Muscle of leg (tissue), 11 donors: ENCODE measurements around the gene NAA25. TPM values are rescaled to one million over a fixed set of nuclear protein-coding genes. Genes with fewer than 3 reads are reported as not detected.
"Not testable (repeated sequence)": the region's sequence is repeated elsewhere in the genome, so short reads cannot be mapped to it uniquely, and the experiment has no call there.

Experiments used
- DNase-seq: peaks from one replicate; pipeline ENCODE4 v3.0.0; 2013
- H3K27ac ChIP-seq: one replicate; pipeline ENCODE4 v1.5.1; 2013; ENCODE audit warnings: mild to moderate bottlenecking, low read length, control low read depth
- H3K27me3 ChIP-seq: one replicate; pipeline ENCODE4 v1.6.1; 2013; ENCODE audit warnings: low read length; ENCODE audit not compliant: control insufficient read depth, insufficient read depth
- H3K36me3 ChIP-seq: one replicate; pipeline ENCODE4 v1.6.1; 2013; ENCODE audit warnings: low read length; ENCODE audit not compliant: control insufficient read depth, insufficient read depth
- H3K4me1 ChIP-seq: one replicate; pipeline ENCODE4 v1.6.1; 2013; ENCODE audit warnings: low read length; ENCODE audit not compliant: control insufficient read depth, insufficient read depth
- H3K4me3 ChIP-seq: one replicate; pipeline ENCODE4 v1.5.1; 2013; ENCODE audit warnings: low read length, control low read depth
- H3K9me3 ChIP-seq: replicated peaks from 2 replicates; pipeline ENCODE4 v1.6.1; 2013; ENCODE audit warnings: low read depth, low read length; ENCODE audit not compliant: control insufficient read depth
- WGBS: methylation state at CpG from one replicate; pipeline ENCODE4 v1.1.5; 2013; ENCODE audit warnings: missing lambda C conversion rate; ENCODE audit not compliant: insufficient coverage; 5-methylcytosine and 5-hydroxymethylcytosine counted together
- polyA plus RNA-seq, 8 donors: library from polyadenylated mRNA; unstranded; fragments of 120-200 nt; gene quantifications; one replicate each; pipeline versions ENCODE4 v1.2.1 to v1.2.3, GENCODE V29; 2013; ENCODE audit warnings: inconsistent platforms in 1 of 8, low replicate concordance in 1 of 8; ENCODE audit not compliant: insufficient read length in 8 of 8, insufficient read depth in 1 of 8
- total RNA-seq: library from RNA; stranded (reverse); fragments of 120-200 nt; gene quantifications from one replicate; pipeline ENCODE4 v1.2.4, GENCODE V29; 2013

NAA25 gene
- total and polyA plus RNA-seq, 9 donors = 16.2 to 27.9 (median 18.8) TPM

- Histone ChIP-seq H3K27ac (no peak overlapping the region), H3K36me3 (no peaks in the 10 kb centered on the region), H3K4me1 (no peaks in the 10 kb centered on the region), H3K27me3 (no peaks in the 10 kb centered on the region), H3K9me3 (no peaks in the 10 kb centered on the region), H3K4me3 (no peak overlapping the region)
- 100% methylated on average over 3 of the region's 8 CpGs for WGBS
- DNase-seq = no peak
Observed at GRCh38 chr12:112000820-112001219, 107.8 kb downstream of the NAA25 start.

DNA sequence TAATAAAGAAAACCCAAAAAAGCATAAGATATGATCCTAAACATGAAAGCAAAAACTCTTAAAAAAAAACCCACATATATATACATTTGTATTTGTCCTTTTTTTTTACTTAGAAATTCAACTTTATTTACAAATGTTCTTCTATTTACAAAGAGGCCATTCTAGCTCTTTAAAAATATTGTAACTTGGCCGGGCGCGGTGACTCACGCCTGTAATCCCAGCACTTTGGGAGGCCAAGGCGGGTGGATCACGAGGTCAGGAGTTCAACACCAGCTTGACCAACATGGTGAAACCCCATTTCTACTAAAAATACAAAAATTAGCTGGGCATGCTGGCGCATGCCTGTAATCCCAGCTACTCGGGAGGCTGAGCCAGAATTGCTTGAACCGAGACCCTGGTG, 109.5 kb downstream of the NAA25 start:
- not testable (repeated sequence) for H3K4me1 ChIP-seq, H3K4me3 ChIP-seq, H3K27me3 ChIP-seq, H3K9me3 ChIP-seq, DNase-seq, H3K27ac ChIP-seq, H3K36me3 ChIP-seq
- WGBS = 100% methylated on average over 4 of the region's 9 CpGs

DNA sequence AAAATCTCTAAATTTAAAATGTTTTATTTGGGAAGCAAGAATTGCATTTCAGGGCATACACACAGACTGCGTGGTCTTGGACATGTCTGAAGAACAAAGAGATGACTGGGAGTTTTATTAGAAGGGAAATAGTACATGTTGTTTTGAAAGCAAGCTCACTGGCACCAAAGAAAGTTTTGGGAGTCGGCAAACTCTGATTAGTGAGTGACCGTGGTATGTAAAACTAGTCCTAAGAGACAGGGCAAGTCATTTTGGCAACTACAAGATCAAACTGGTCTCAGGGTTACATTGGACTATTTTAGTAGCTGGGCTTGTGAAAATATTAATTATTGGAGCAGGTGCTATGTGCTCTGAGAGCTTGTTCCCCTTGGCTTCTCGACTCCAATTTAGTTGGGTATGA, 110.6 kb downstream of the NAA25 start:
- 92% methylated on average over 3 of the region's 4 CpGs for WGBS

DNA sequence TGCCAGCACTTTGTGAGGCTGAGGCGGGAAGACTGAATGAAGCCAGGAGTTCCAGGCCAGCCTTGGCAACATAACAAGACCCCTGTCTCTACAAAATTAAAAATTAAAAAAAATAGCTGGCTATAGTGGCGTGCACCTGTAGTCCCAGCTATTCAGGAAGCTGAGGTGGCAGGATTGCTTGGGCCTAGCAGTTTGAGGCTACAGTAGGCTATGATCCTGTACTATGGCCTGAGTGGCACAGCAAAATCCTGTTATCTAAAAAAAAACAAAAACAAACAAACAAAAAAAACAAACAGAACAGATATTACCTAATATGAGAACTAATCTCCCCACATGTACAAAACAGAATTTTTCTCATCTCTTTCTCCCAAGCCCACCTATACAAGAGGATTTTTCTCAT, 111.3 kb downstream of the NAA25 start:
- Histone ChIP-seq H3K4me3 (no peak overlapping the region), H3K36me3 (no peaks in the 10 kb centered on the region), H3K9me3 (no peaks in the 10 kb centered on the region), H3K27me3 (no peaks in the 10 kb centered on the region), H3K27ac (no peak overlapping the region), H3K4me1 (no peaks in the 10 kb centered on the region)
- no CpG with 5 or more reads among the region's 2 CpGs for WGBS
- no peak for DNase-seq

More for the DNA sequence above, 110.6 kb downstream of the NAA25 start:
- Histone ChIP-seq H3K4me3 (no peak overlapping the region), H3K36me3 (no peaks in the 10 kb centered on the region), H3K27me3 (no peaks in the 10 kb centered on the region), H3K9me3 (no peaks in the 10 kb centered on the region), H3K27ac (no peak overlapping the region), H3K4me1 (no peaks in the 10 kb centered on the region)
- no peak for DNase-seq

DNA sequence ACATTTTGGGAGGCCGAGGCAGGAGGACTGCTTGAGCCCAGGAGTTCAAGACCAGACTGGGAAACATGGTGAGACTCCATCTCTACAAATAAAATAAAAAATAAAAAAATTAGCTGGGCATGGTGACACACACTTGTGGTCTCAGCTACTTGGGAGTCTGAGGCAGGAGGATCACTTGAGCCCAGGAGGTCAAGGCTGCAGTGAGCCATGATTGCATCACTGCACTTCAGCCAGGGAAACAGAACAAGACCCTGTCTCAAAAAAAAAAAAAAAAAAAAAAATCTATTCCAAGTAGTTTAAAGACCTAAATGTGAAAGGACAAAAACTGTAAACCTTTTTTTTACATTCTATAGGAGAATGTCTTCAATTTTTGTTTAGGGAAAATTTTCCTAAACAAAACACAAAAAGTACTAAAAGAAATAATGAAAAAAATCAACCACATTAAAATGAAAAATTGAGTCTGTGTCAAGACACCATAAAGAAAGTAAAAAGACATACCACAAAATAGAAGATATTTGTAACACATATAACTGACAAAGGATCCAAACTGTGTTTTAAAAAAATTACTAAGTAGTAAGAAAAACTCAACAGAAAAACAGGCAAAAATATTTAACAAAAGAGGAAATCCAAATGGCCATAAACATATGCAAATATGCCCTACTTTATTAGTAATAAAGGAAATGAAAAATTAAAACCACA, 112.7 kb downstream of the NAA25 start:
- WGBS = no CpG with 5 or more reads among the region's 1 CpG
- H3K27ac ChIP-seq = no peak overlapping the region
- no peaks in the 10 kb centered on the region for H3K36me3 ChIP-seq
- no peaks in the 10 kb centered on the region for H3K27me3 ChIP-seq
- no peaks in the 10 kb centered on the region for H3K4me1 ChIP-seq
- no peak overlapping the region for H3K4me3 ChIP-seq
- no peak for DNase-seq
- no peaks in the 10 kb centered on the region for H3K9me3 ChIP-seq

GRCh38 chr12:111994211-111995111, 114.1 kb downstream of the NAA25 start:
- H3K27me3 ChIP-seq, H3K4me1 ChIP-seq, H3K9me3 ChIP-seq, H3K27ac ChIP-seq, H3K4me3 ChIP-seq, H3K36me3 ChIP-seq: not testable (repeated sequence)
- peak; percentile 46 for DNase-seq
- 69% methylated on average over 2 of the region's 17 CpGs for WGBS

GRCh38 chr12:111993292-111994150, 115.1 kb downstream of the NAA25 start:
- DNase-seq = no peak
- no peaks in the 10 kb centered on the region for H3K4me1 ChIP-seq
- H3K27me3 ChIP-seq = no peaks in the 10 kb centered on the region
- H3K4me3 ChIP-seq = no peak overlapping the region
- 100% methylated on average over 1 of the region's 2 CpGs for WGBS
- no peak overlapping the region for H3K27ac ChIP-seq
- no peaks in the 10 kb centered on the region for H3K36me3 ChIP-seq
- H3K9me3 ChIP-seq = no peaks in the 10 kb centered on the region

DNA sequence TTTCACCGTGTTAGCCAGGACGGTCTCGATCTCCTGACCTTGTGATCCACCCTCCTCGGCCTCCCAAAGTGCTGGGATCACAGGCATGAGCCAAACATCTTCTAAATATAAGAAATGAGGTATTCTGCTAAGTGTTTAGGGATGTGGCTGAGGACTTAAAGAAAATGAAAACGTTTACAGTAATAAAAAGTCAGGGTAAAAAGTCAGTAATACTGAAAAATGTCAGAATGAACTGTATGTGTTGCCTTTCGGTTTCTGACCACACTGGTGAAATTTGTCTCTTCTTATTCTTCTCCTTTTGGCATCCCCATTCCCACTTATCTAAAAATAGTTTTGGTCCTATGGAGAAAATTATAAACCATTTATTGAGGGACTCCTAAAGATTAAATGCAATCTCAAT, 116.1 kb downstream of the NAA25 start:
- DNase-seq = no peak
- H3K4me3 ChIP-seq = no peak overlapping the region
- 0% methylated on average over 1 of the region's 6 CpGs for WGBS
- no peaks in the 10 kb centered on the region for H3K27me3 ChIP-seq
- H3K27ac ChIP-seq = no peak overlapping the region
- no peaks in the 10 kb centered on the region for H3K36me3 ChIP-seq
- H3K9me3 ChIP-seq = no peaks in the 10 kb centered on the region
- H3K4me1 ChIP-seq = no peaks in the 10 kb centered on the region

DNA sequence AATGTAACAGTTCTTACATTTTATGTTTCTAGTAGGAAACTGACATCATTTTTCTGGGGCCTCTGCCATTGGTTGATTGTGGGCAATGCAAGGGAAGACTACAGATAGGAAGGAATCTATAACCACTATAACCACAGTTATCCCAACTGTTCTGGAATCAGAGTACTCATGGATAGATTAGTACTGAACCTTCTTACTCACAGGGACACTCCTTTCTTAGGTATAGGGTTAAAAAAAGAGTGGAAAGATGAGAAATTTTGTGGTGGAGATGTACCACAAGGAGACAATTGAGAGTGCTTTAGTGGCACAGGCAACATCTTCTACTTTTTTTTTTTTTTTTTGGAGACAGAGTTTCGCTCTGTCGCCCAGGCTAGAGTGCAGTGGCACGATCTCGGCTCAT, 116.6 kb downstream of the NAA25 start:
- no peaks in the 10 kb centered on the region for H3K9me3 ChIP-seq
- H3K4me1 ChIP-seq = no peaks in the 10 kb centered on the region
- DNase-seq = no peak
- H3K27ac ChIP-seq = no peak overlapping the region
- no peaks in the 10 kb centered on the region for H3K36me3 ChIP-seq
- no CpG with 5 or more reads among the region's 4 CpGs for WGBS
- H3K4me3 ChIP-seq = no peak overlapping the region
- H3K27me3 ChIP-seq = no peaks in the 10 kb centered on the region

DNA sequence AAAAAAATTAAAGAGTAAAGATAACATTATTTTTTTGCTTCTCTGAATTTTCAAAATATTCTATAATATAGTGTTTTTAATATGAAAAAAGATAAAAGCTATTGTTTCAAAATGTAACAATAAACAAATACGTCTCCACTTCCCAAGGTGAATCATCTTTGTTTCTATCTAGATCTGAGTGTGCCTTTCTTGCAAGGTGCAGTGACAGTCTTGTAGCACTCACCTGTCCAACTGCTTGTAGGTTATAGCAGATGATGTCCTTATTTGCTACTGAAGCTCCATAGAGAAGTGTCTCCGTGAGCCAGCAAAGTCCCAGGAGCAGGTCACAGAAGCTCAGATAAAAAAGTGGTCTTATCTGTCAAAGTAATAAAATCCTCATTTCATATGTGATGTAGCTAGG, 117.0 kb downstream of the NAA25 start:
- DNase-seq = no peak
- H3K27me3 ChIP-seq = no peaks in the 10 kb centered on the region
- WGBS = no CpG with 5 or more reads among the region's 2 CpGs
- no peak overlapping the region for H3K27ac ChIP-seq
- no peak overlapping the region for H3K4me3 ChIP-seq
- H3K4me1 ChIP-seq = no peaks in the 10 kb centered on the region
- H3K36me3 ChIP-seq = no peaks in the 10 kb centered on the region
- no peaks in the 10 kb centered on the region for H3K9me3 ChIP-seq
